A172 (cell line): ENCODE measurements around the gene TATDN3. TPM values are rescaled to one million over a fixed set of nuclear protein-coding genes. Genes with fewer than 3 reads are reported as not detected.
A peak's percentile ranks its signal among the peaks of the same experiment; 100 is the strongest.
"Not testable (repeated sequence)": the region's sequence is repeated elsewhere in the genome, so short reads cannot be mapped to it uniquely, and the experiment has no call there.

Experiments used
- DNase-seq: peaks from one replicate; pipeline ENCODE4 v3.0.0-alpha.2; 2015; ENCODE audit warnings: low spot score
- total RNA-seq: library from RNA; depleted of rRNA; stranded (reverse); fragments of >200 nt; shearing (Covaris generic); gene quantifications from 2 replicates; pipeline ENCODE4 v1.2.3, GENCODE V29; 2014; rRNA removed

The TATDN3 gene
- total RNA-seq = 26.0 and 32.9 TPM in 2 replicates

GRCh38 chr1:212791676-212792395 lies at the start of gene TATDN3, which contains the start of gene NSL1:
Gene TATDN3 (plus strand): TSS chr1:212791894. CDS start chr1:212791922, 28 bp downstream.
Gene NSL1 (minus strand): TSS chr1:212791777. CDS start chr1:212791763, 14 bp downstream.
- DNase-seq = peak; percentile 91

GRCh38 chr1:212743901-212744475 lies 47.7 kb upstream of the TATDN3 start:
- no peak for DNase-seq

GRCh38 chr1:212745303-212745702 lies 46.4 kb upstream of the TATDN3 start:
- no peak for DNase-seq

GRCh38 chr1:212746546-212746945 lies 45.1 kb upstream of the TATDN3 start:
- DNase-seq = no peak

GRCh38 chr1:212749821-212750535 lies 41.7 kb upstream of the TATDN3 start:
- DNase-seq = peak; percentile 84

- DNase-seq = no peak
Observed at GRCh38 chr1:212752252-212752933, 39.3 kb upstream of the TATDN3 start.

- no peak for DNase-seq
Observed at GRCh38 chr1:212752934-212753497, 38.7 kb upstream of the TATDN3 start.

- DNase-seq = no peak
Observed at GRCh38 chr1:212753749-212754148, 37.9 kb upstream of the TATDN3 start.

- DNase-seq = no peak
Observed at GRCh38 chr1:212754193-212754592, 37.5 kb upstream of the TATDN3 start.

- no peak for DNase-seq
Observed at GRCh38 chr1:212754680-212755079, 37.0 kb upstream of the TATDN3 start.

GRCh38 chr1:212759683-212760082 lies 32.0 kb upstream of the TATDN3 start:
- DNase-seq = no peak

GRCh38 chr1:212760126-212760823 lies 31.4 kb upstream of the TATDN3 start:
- DNase-seq = no peak

- no peak for DNase-seq
Observed at GRCh38 chr1:212762234-212762633, 29.5 kb upstream of the TATDN3 start.

GRCh38 chr1:212762839-212763238 lies 28.9 kb upstream of the TATDN3 start:
- DNase-seq = no peak

- not testable (repeated sequence) for DNase-seq
Observed at GRCh38 chr1:212764718-212765281, 26.9 kb upstream of the TATDN3 start.

GRCh38 chr1:212766825-212767224 lies 24.9 kb upstream of the TATDN3 start:
- DNase-seq = not testable (repeated sequence)

- no peak for DNase-seq
Observed at GRCh38 chr1:212769459-212770167, 22.1 kb upstream of the TATDN3 start.

- no peak for DNase-seq
Observed at GRCh38 chr1:212771341-212771740, 20.4 kb upstream of the TATDN3 start.

GRCh38 chr1:212773011-212773410 lies 18.7 kb upstream of the TATDN3 start:
- DNase-seq = no peak

GRCh38 chr1:212774584-212774983 lies 17.1 kb upstream of the TATDN3 start:
- peak; percentile 43 for DNase-seq
